Measurements from ENCODE around the gene SHOX.

The SHOX gene

GRCh38 chrX:666762-667720 is 36.5 kb downstream of the SHOX start:
- DNase-seq (ENCODE audit: low spot score) = no peak

- DNase-seq (ENCODE audit: low spot score) = peak; percentile 30
Measured at GRCh38 chrX:670645-671044, 40.1 kb downstream of the SHOX start.

GRCh38 chrX:672931-673330 is 42.3 kb downstream of the SHOX start:
- no peak for DNase-seq (ENCODE audit: low spot score)

- peak; percentile 14 for DNase-seq (ENCODE audit: low spot score)
Measured at GRCh38 chrX:675279-675954, 44.8 kb downstream of the SHOX start.

- peak; percentile 24 for DNase-seq (ENCODE audit: low spot score)
Measured at GRCh38 chrX:675955-676295, 45.3 kb downstream of the SHOX start.

- no peak for DNase-seq (ENCODE audit: low spot score)
Measured at GRCh38 chrX:677376-677775, 46.8 kb downstream of the SHOX start.

GRCh38 chrX:679291-679979 is 48.8 kb downstream of the SHOX start:
- DNase-seq (ENCODE audit: low spot score) = no peak

GRCh38 chrX:680062-680461 is 49.5 kb downstream of the SHOX start:
- no peak for DNase-seq (ENCODE audit: low spot score)

- DNase-seq (ENCODE audit: low spot score) = no peak
Measured at GRCh38 chrX:681989-682388, 51.4 kb downstream of the SHOX start.

- no peak for DNase-seq (ENCODE audit: low spot score)
Measured at GRCh38 chrX:682892-683291, 52.3 kb downstream of the SHOX start.

- DNase-seq (ENCODE audit: low spot score) = no peak
Measured at GRCh38 chrX:683576-683975, 53.0 kb downstream of the SHOX start.

- DNase-seq (ENCODE audit: low spot score) = no peak
Measured at GRCh38 chrX:685120-686032, 54.8 kb downstream of the SHOX start.

- no peak for DNase-seq (ENCODE audit: low spot score)
Measured at GRCh38 chrX:689983-690382, 59.4 kb downstream of the SHOX start.

GRCh38 chrX:694800-695199 is 64.2 kb downstream of the SHOX start:
- no peak for DNase-seq (ENCODE audit: low spot score)

- DNase-seq (ENCODE audit: low spot score) = no peak
Measured at GRCh38 chrX:698206-698605, 67.6 kb downstream of the SHOX start.

GRCh38 chrX:700936-701335 is 70.3 kb downstream of the SHOX start:
- DNase-seq (ENCODE audit: low spot score) = peak; percentile 17

GRCh38 chrX:701673-702072 is 71.1 kb downstream of the SHOX start:
- DNase-seq (ENCODE audit: low spot score) = no peak

GRCh38 chrX:703466-703865 is 72.9 kb downstream of the SHOX start:
- DNase-seq (ENCODE audit: low spot score) = no peak

- DNase-seq (ENCODE audit: low spot score) = no peak
Measured at GRCh38 chrX:703866-704265, 73.3 kb downstream of the SHOX start.
